ENCODE results near the gene FKRP.

FKRP gene

DNA sequence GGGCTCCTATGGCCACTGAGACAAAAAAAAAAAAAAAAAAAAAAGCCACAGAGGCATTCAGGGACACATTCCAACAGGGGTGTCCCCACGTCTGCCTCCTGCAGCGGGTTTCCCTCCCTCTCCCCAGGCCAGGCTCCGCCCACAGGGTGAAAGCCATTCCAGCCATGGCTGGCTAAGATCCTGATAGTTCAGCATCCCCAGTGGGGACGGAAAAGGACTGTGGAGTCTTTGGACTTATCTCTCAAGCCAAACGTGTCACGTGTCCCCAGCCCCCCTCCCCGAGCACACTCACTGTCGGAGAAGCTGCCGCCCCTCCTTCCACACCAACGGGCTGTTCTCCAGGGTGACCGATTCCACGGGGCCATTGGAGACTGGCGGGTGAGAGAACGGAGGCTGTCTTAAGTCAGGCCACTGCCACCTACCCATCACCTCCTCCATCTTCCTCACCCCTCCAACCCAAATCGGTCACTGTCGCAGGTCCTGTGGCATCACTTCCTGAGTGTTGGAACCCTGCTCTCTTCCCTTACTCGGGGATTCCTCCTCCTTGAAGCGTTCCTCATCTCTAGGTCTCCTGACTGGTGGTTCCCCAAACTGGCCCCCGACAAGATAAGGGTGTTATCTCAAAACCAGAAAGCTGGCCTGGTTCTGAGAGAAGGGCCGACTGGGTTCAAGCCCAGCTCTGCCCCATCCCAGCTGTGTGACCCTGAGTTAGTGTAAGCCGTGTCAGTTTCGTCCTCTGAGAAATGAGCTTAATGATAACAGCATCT, 9.1 kb upstream of the FKRP start:
- H3K27ac ChIP-seq, result no peak overlapping the region
- TF ChIP-seq, protein P1, sequence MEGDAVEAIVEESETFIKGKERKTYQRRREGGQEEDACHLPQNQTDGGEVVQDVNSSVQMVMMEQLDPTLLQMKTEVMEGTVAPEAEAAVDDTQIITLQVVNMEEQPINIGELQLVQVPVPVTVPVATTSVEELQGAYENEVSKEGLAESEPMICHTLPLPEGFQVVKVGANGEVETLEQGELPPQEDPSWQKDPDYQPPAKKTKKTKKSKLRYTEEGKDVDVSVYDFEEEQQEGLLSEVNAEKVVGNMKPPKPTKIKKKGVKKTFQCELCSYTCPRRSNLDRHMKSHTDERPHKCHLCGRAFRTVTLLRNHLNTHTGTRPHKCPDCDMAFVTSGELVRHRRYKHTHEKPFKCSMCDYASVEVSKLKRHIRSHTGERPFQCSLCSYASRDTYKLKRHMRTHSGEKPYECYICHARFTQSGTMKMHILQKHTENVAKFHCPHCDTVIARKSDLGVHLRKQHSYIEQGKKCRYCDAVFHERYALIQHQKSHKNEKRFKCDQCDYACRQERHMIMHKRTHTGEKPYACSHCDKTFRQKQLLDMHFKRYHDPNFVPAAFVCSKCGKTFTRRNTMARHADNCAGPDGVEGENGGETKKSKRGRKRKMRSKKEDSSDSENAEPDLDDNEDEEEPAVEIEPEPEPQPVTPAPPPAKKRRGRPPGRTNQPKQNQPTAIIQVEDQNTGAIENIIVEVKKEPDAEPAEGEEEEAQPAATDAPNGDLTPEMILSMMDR (conservative IDR thresholded peaks at IDR 0.05), result no peak
- no peak for TF ChIP-seq ZFX (IDR thresholded peaks at IDR 0.05)

DNA sequence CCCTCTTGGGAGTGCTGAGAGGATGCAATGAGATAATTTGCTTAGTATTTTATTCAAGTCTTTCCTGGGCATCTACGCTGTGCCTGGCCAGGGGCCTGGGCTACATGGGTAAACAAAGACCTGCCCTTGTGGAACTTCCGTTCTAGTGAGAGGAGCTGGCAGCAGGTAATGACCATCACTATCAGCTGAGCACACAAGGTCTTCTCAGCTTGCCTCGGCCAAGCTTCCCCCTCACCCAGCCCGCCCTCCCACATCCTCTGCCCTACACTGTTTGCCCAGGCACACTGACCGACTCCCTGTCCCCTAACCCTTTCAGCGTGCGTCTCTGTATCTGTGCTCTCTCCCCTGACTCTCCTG, 8.6 kb upstream of the FKRP start:
- no peak for TF ChIP-seq ZFX (IDR thresholded peaks at IDR 0.05)
- TF ChIP-seq, protein P1 (conservative IDR thresholded peaks at IDR 0.05), result no peak
- no peak overlapping the region for H3K27ac ChIP-seq

DNA sequence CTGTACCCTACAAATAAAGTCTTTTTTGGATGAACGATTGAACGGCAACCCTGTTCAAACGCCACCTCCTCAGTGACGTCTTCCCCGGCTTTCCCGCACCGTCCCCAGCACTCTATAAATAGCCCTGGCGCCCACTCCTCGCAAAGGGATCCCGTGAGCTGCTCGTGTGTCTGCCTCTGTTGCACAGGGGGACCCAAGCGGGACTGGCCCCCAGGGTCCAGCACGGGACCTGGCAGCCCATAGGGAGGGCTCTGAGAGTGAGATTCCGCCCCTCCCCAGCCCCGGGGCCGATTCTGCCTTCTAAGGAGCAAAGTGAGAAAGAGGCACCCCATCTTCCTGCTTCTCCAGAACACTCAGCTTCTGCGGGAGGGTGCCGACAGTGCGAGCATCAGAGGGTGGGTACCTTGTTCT, 8.1 kb upstream of the FKRP start:
- no peak overlapping the region for H3K27ac ChIP-seq
- TF ChIP-seq ZFX (IDR thresholded peaks at IDR 0.05), result no peak
- TF ChIP-seq, protein P1 (conservative IDR thresholded peaks at IDR 0.05), result no peak

DNA sequence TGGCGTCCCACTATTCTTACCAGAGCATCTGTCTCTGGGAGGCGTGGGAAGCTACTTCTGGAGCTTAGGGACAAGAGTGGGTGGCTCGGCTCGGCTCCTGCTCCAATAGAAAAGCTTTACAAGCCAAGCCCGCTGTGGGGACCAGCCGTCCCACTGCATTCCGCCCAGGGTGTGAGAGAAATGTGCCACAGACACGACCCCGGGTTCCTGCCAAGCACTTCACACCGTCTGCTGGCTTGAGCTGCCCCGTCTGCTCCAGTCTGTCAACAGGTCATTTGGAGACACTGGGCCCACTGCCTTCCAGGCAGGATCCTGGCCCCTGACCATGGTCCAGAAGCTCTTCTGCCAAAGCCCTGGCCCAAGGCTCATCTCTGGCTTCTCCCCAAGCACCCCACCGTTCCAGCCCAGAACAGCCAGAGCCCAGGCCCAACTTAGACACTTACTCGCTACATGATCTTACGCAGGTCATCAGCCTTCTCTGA, 6.5 kb upstream of the FKRP start:
- H3K27ac ChIP-seq, result no peak overlapping the region
- no peak for TF ChIP-seq ZFX (IDR thresholded peaks at IDR 0.05)
- TF ChIP-seq, protein P1 (conservative IDR thresholded peaks at IDR 0.05), result no peak

DNA sequence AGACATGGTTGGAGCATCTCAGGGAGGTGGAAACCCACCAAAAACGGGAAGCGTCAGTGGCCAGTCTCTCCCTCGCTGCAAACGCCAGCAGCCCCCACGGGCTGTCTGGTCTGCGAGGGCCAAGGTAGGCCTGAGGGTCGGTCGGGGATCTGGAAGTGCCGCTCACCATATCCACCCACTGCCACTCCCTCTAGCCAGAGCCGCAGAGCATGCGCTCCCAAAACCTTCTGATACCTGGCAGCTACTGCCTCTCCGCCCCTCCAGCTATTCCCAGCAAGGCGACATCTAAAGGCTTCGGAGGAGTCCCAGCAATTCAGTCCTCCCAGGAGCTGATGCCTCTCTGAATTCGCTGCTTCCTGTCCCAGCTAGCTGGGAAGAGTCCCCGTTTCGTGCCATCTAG, 4.4 kb upstream of the FKRP start:
- H3K27ac ChIP-seq, result no peak overlapping the region
- TF ChIP-seq, protein P1 (conservative IDR thresholded peaks at IDR 0.05), result no peak
- no peak for TF ChIP-seq ZFX (IDR thresholded peaks at IDR 0.05)

DNA sequence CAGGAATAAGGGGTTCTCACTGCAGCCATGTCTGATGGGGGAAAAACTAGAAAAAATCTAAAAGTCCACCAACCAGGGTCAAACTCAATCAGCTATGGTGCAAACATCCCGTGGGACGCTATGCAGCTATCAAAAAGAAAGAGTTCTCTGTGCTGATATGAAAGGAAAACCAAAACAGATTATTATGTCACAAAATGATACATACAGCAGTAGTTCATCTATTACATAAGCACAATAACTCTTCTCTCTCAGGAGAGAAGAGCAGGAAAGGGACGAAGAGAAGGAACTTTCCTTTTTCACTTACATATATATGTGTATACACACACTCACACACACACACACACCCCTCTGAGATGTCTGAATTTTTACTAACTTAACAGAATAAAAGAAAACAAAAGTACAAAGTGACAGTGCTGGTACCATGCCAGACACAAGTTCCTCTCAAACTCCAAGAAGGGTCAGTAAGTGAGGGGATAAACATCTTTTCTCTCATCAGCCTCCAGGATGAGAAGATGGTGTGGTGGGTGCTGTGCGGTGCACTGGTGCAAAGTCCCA, 2.9 kb upstream of the FKRP start:
- TF ChIP-seq, protein P1 (conservative IDR thresholded peaks at IDR 0.05), result no peak
- TF ChIP-seq ZFX (IDR thresholded peaks at IDR 0.05), result no peak
- H3K27ac ChIP-seq, result no peak overlapping the region

DNA sequence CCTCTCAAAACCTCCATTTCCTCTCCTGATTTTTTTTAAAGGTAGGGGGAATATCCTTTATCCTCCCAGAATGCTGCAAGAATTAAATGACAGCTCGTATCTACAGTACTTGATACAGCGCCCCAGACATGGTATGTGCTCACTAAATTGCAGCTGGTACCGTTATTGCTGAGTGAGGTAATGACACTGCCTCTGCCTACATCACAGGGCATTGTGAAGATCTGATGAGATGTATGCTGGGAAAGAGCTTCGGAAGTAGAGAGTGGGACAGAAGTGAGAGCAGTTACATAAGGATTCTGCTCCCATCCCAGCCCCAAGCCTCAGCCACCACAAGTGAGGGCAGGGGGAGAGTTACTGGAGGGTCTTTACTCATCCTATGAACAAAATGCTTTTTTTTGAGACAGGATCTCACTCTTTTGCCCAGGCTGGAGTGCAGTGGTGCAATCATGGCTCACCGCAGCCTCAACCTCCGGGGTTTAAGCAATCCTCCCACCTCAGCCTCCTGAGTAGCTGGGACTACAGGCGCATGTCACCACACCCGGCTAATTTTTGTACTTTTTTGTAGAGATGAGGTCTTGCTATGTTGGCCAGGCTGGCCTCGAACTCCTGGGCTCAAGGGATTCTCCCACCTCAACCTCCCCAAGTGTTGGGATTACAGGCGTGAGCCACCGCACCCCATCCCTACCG, 1.7 kb upstream of the FKRP start:
- H3K27ac ChIP-seq, result no peak overlapping the region

More for the DNA sequence above, 1.7 kb upstream of the FKRP start:
- TF ChIP-seq, protein P1 (conservative IDR thresholded peaks at IDR 0.05), result no peak
- no peak for TF ChIP-seq ZFX (IDR thresholded peaks at IDR 0.05)
